SH-SY5Y (cell line): ENCODE results near the gene TRIO.

Experiments used
- GATA2 ChIP-seq: IDR thresholded peaks from 2 replicates; pipeline ENCODE4 v1.6.1; 2011; ENCODE audit warnings: mild to moderate bottlenecking, low read depth, low read length
- GATA3 ChIP-seq: IDR thresholded peaks from 2 replicates; pipeline ENCODE4 v1.6.1; 2011; ENCODE audit warnings: low read depth, mild to moderate bottlenecking, low read length, moderate library complexity

DNA sequence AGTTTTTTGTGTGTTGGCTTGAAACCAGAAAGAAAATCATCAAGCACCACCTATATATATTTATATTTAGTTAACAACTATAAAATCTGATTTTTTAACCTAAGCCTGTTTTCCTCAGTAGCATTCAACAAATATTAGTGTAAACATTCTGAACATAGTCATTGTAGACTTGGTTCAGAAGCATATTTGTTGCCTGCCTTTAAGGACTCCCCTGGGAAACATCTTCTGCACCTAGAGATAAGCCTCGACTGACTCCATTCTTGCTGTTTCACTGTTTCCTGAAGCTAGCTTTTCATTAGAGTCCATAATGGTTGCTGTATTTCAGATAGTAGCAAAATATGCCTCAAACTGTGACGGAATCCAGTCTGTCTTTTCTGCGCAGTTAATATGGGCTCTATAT, 123.5 kb downstream of the TRIO start:
- TF ChIP-seq GATA2 (no peak), GATA3 (no peak)
